Transverse colon (tissue), 4 donors: ENCODE data around the gene OLFM1. TPM values are rescaled to one million over a fixed set of nuclear protein-coding genes. Genes with fewer than 3 reads are reported as not detected.

ENCODE experiments used
- DNase-seq: peaks from one replicate; pipeline ENCODE4 v3.0.0-alpha.2; 2019
- H3K27ac ChIP-seq, 4 donors: fragments of 200-600 bp; sonication (generic); 2 replicates each; pipeline ENCODE4 v1.5.1; 2016 to 2018; ENCODE audit warnings: inconsistent platforms in 4 of 4
- H3K27me3 ChIP-seq: fragments of 200-600 bp; sonication (generic); 2 replicates; pipeline ENCODE4 v1.5.1; 2017; ENCODE audit warnings: inconsistent platforms
- H3K36me3 ChIP-seq, 4 donors: fragments of 200-600 bp; sonication (generic); 2 replicates each; pipeline ENCODE4 v1.5.1; 2017 to 2019; ENCODE audit warnings: inconsistent platforms in 4 of 4
- H3K4me1 ChIP-seq, 4 donors: fragments of 200-600 bp; sonication (generic); 2 replicates each; pipeline ENCODE4 v1.5.1; 2017 to 2020; ENCODE audit warnings: inconsistent platforms in 4 of 4
- H3K4me3 ChIP-seq, 4 donors: fragments of 200-600 bp; sonication (generic); 1 replicate in 1 of 4; 2 replicates in 3 of 4; pipeline versions ENCODE4 v1.5.1 to v1.6.1; 2017 to 2019; ENCODE audit warnings: inconsistent platforms in 4 of 4
- H3K9me3 ChIP-seq, 2 donors: fragments of 200-600 bp; sonication (generic); 2 replicates each; pipeline ENCODE4 v1.5.1; 2017 to 2019; ENCODE audit warnings: inconsistent platforms in 2 of 2
- EP300 ChIP-seq: sonication (generic); formaldehyde crosslinking; IDR thresholded peaks from one replicate; pipeline ENCODE4 v1.6.1; 2017; ENCODE audit warnings: antibody characterized with exemption, low read depth
- POLR2A ChIP-seq: fragments of 450-650 bp; IDR thresholded peaks from one replicate; pipeline ENCODE4 v1.6.1; 2016; ENCODE audit warnings: antibody characterized with exemption, mild to moderate bottlenecking, moderate library complexity
- POLR2AphosphoS5 ChIP-seq, 3 donors: sonication (generic); formaldehyde crosslinking; IDR thresholded peaks; one replicate each; pipeline ENCODE4 v1.6.1; 2016; ENCODE audit warnings: antibody characterized with exemption in 3 of 3
- WGBS, 2 donors: methylation state at CpG; one replicate each; pipeline ENCODE4 v1.1.5; 2018; ENCODE audit warnings: low coverage in 1 of 2; 5-methylcytosine and 5-hydroxymethylcytosine counted together
- in situ Hi-C, 4 donors: fragments of 200-750 bp; cut with MboI; loops; one replicate each; pipeline versions ENCODE4 v1.15.0 to v1.15.1; 2017; ENCODE audit warnings: low sequenced_read_pairs in 3 of 4, low pct_ligation_motif_present in 1 of 4, low pct_unique_long_range_greater_than_20kb in 1 of 4
- intact Hi-C: fragments of 100-400 bp; cut with DNase I; formaldehyde crosslinking; loops from one replicate; pipeline ENCODE4 v1.15.1; 2023; ENCODE audit warnings: low total_unique reads
- total RNA-seq, 4 donors: library from RNA; depleted of rRNA; stranded (reverse); fragments of >200 nt; gene quantifications; one replicate each; pipeline ENCODE4 v1.1.0, GENCODE V29; 2016
- TF ChIP-seq, protein P1 (sequence below), 5 experiments: fragments of 200-600 bp in 3 of 5; fragments of 450-650 bp in 2 of 5; sonication (generic) in 3 of 5; IDR thresholded peaks; 1 replicate in 2 of 5; 2 replicates in 3 of 5; pipeline ENCODE4 v1.5.1; 2016 to 2017; ENCODE audit warnings: antibody characterized with exemption in 5 of 5, inconsistent platforms in 3 of 5, mild to moderate bottlenecking in 2 of 5, moderate library complexity in 1 of 5

OLFM1 gene
- total RNA-seq, 4 donors from 2014 or later: 3.7 to 7.8 (median 4.0) TPM; not detected in 1

DNA sequence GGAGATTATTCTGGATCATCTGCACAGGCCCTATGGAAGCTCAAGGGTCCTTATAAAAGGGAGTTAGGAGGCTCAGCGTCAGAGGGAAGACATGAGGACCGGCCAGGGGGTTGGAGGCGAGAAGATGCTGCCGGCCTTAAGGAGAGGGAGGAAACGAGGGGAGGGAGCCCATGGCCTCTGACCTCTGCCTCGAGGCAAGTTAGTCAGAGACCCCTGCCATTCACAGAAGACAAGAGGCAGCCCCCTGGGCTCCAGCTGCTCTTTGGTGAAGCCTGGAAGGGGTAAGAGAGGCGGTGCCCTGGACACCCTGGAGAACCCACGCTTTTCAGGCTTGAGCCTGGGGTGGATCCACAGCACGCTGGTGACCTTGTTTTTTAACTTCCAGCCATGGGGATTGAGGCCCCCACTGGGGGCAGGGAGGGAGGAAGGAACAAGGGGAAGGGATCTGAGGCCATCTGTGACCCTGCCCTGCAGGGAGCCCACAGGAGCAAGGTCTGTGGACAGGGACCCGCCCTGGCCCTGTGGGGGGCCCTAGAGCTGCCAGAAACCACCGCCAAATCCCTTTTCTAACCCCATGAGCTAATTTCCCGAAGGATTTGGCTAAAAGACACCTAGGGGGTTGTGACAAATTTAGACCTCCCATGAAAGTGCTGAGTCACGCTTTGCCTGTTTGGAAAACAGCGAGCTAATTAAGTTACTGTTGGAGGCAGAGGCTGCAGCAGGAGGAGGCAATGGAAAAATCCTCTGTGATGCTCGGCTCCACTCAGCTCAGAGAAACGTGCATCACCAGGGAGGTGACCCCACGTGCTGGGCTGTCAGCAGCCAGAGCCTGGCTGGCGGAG lies 49.7 kb downstream of the OLFM1 start:
- Histone ChIP-seq H3K9me3 (no peaks in the 10 kb centered on the region), H3K27me3 (peaks cover 8% of the 10 kb centered on the region), H3K27ac (no peak overlapping the region), H3K36me3 (no peaks in the 10 kb centered on the region), H3K4me3 (no peak overlapping the region), H3K4me1 (no peaks in the 10 kb centered on the region)
- in situ Hi-C loops (no loop called here), intact Hi-C loops (no loop called here)
- WGBS, 2 donors: 42% methylated on average over 15 of the region's 18 CpGs; no CpG with 5 or more reads in 1 of the 2 donors
- TF ChIP-seq EP300 (no peak), POLR2AphosphoS5 (IDR thresholded peaks at IDR 0.05) (no peak), POLR2A (no peak)
- TF ChIP-seq, protein P1, sequence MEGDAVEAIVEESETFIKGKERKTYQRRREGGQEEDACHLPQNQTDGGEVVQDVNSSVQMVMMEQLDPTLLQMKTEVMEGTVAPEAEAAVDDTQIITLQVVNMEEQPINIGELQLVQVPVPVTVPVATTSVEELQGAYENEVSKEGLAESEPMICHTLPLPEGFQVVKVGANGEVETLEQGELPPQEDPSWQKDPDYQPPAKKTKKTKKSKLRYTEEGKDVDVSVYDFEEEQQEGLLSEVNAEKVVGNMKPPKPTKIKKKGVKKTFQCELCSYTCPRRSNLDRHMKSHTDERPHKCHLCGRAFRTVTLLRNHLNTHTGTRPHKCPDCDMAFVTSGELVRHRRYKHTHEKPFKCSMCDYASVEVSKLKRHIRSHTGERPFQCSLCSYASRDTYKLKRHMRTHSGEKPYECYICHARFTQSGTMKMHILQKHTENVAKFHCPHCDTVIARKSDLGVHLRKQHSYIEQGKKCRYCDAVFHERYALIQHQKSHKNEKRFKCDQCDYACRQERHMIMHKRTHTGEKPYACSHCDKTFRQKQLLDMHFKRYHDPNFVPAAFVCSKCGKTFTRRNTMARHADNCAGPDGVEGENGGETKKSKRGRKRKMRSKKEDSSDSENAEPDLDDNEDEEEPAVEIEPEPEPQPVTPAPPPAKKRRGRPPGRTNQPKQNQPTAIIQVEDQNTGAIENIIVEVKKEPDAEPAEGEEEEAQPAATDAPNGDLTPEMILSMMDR (IDR thresholded peaks at IDR 0.05): no peak
- no peak for DNase-seq

DNA sequence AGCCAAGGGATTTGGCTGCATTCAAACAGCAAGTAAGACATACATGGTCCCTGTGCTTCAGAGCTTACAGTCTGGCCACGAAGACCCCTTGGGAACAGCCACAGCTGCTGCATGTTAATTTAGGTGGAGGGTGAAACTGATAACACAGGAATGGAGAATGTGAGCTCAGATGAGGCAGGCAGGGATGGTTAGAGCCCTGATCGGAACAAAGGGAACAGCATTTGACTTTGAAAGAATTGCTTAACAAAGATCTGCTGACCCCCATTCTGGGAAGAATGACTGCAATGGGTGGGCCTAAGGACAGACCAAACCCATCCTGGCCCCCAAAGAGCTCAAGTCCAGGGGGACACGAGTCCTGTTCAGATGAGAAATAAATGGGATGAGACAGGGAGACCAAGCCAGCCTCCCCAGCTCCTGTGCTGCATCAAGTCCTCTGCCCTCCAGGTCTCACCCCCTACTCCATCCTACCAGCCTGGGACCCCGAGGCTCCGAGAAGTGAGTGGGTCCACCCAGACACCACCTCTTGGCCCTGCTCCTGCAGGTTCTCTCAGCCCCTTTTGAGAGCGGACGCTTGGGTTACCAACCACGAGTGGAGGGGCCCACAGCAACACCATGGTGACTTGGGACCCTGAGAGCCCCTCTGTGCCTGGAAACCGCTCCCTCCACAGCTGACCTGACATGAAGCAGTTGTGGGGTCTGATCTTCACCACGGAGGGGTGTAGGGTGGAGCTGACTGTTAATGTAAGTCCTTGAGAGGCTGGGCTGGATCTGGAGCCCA lies 50.8 kb downstream of the OLFM1 start:
- Histone ChIP-seq H3K4me3 (no peak overlapping the region), H3K27ac (no peak overlapping the region), H3K9me3 (no peaks in the 10 kb centered on the region), H3K4me1 (no peaks in the 10 kb centered on the region), H3K27me3 (no peaks in the 10 kb centered on the region), H3K36me3 (no peaks in the 10 kb centered on the region)
- intact Hi-C loops (no loop called here), in situ Hi-C loops (no loop called here)
- TF ChIP-seq EP300 (no peak), POLR2A (no peak), POLR2AphosphoS5 (IDR thresholded peaks at IDR 0.05) (no peak)
- TF ChIP-seq, protein P1 (IDR thresholded peaks at IDR 0.05): no peak
- no peak for DNase-seq
- WGBS, 2 donors: 66 to 100% methylated on average over 1 to 9 of the region's 10 CpGs

DNA sequence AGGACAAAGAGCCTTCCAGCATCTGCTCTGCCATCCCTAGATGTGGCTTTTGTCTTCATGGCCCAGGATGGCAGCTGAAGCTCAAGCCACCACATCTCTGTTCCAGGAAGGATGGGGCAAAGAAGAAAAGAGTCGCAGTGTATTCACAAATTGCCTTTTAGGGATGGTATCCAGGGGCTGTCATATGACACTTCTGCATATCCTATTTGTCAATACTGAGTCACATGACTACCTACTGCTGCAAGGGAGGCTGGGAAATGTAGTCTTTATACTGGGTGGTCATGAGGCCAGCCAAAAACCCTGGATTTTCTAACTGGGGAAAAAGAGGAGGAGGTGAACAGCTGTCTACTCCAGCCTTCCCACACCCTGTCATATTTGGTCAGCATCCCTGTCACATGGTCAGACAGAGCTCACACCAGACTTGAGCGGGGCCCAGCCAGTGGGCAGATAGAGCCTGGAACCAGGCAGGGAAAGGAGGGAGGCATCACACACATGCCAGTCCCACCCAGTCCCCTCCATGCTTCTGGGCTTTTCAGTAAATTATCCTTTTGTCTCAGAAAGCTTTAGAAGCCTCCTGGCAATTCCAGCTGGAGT lies 52.0 kb downstream of the OLFM1 start:
- intact Hi-C loops: no loop called here
- Histone ChIP-seq H3K36me3 (no peaks in the 10 kb centered on the region), H3K27me3 (no peaks in the 10 kb centered on the region), H3K9me3 (no peaks in the 10 kb centered on the region), H3K4me1 (no peaks in the 10 kb centered on the region), H3K4me3 (no peak overlapping the region), H3K27ac (no peak overlapping the region)
- no peak for DNase-seq
- in situ Hi-C loops: no loop called here
- 95% methylated on average over 2 of the region's 2 CpGs; no CpG with 5 or more reads in 1 of the 2 donors for WGBS, 2 donors
- TF ChIP-seq, protein P1 (IDR thresholded peaks at IDR 0.05): no peak
- TF ChIP-seq POLR2AphosphoS5 (IDR thresholded peaks at IDR 0.05): no peak
- no peak for TF ChIP-seq EP300
- no peak for TF ChIP-seq POLR2A

DNA sequence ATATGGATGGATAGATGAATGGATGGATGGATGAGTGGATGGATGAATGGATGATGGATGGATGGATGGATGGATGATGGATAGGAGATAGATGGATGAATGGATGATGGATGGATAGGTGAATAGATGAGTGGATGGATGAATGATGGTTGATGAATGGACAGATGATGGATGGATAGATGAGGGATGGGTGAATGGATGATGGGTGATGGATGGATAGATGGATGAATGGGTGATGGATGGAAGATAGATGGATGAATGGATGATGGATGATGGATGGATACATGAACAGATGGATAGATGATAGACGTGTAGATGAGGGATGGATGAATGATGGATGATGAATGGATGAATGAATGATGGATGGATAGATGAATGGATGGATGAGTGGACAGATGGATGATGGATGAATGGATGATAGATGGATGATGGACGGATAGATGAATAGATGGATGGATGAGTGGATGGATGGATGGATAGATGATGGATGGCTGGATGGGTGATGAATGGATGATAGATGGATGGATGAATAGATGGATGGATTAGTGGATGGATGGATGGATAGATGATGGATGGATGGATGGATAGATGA lies 53.8 kb downstream of the OLFM1 start:
- H3K36me3 ChIP-seq: no peaks in the 10 kb centered on the region
- intact Hi-C loops (no loop called here), in situ Hi-C loops (no loop called here)
- no peaks in the 10 kb centered on the region for H3K27me3 ChIP-seq
- no peaks in the 10 kb centered on the region for H3K4me1 ChIP-seq
- no peak for DNase-seq
- H3K9me3 ChIP-seq: no peaks in the 10 kb centered on the region
- no peak for TF ChIP-seq EP300
- TF ChIP-seq POLR2AphosphoS5 (IDR thresholded peaks at IDR 0.05): no peak
- no peak for TF ChIP-seq POLR2A
- TF ChIP-seq, protein P1 (IDR thresholded peaks at IDR 0.05): no peak
- H3K4me3 ChIP-seq: no peak overlapping the region
- 88 to 90% methylated on average over 2 of the region's 2 CpGs for WGBS, 2 donors
- H3K27ac ChIP-seq: no peak overlapping the region
